Natural killer cell treated with Interleukin-12 subunit alpha and Interleukin-12 subunit beta and Interleukin-15 and Interleukin-18, amount 100 ng/mL, for 72 hours (primary cell): ENCODE measurements around the gene MYH9. TPM values are rescaled to one million over a fixed set of nuclear protein-coding genes. Genes with fewer than 3 reads are reported as not detected.

Experiments
- ATAC-seq, 2 donors: fragments of 150-1000 bp; cut with Tn5 transposase in 1 of 2; sonication (Bioruptor Pico), chemical (Tn5 transposase) in 1 of 2; 2 replicates each; pipeline ENCODE4 v1.10.0; 2021
- DNase-seq: peaks from one replicate; pipeline ENCODE4 v3.0.0; 2022; ENCODE audit warnings: low spot score
- H3K27ac Mint-ChIP-seq, 2 donors: 1 replicate in 1 of 2; 2 replicates in 1 of 2; pipeline ENCODE4 v1.8.0; 2022; ENCODE audit warnings: mixed read lengths in 2 of 2, mild to moderate bottlenecking in 1 of 2, moderate library complexity in 1 of 2
- H3K27me3 Mint-ChIP-seq, 2 donors: 1 replicate in 1 of 2; 2 replicates in 1 of 2; pipeline ENCODE4 v1.8.0; 2022; ENCODE audit warnings: mixed read lengths in 2 of 2
- H3K36me3 Mint-ChIP-seq: one replicate; pipeline ENCODE4 v1.8.0; 2022; ENCODE audit warnings: mixed read lengths
- H3K4me1 Mint-ChIP-seq, 2 donors: 1 replicate in 1 of 2; 2 replicates in 1 of 2; pipeline ENCODE4 v1.8.0; 2022; ENCODE audit warnings: low read depth in 2 of 2, mixed read lengths in 2 of 2, mild to moderate bottlenecking in 1 of 2
- H3K4me3 Mint-ChIP-seq: one replicate; pipeline ENCODE4 v1.8.0; 2022; ENCODE audit warnings: mixed read lengths
- H3K9me3 Mint-ChIP-seq: 2 replicates; pipeline ENCODE4 v1.8.0; 2022; ENCODE audit warnings: mixed read lengths
- total RNA-seq, 2 donors: library from RNA; stranded (reverse); gene quantifications; one replicate each; pipeline ENCODE4 v1.2.3, GENCODE V29; 2022

Gene MYH9
- total RNA-seq, 2 donors from 2014 or later = 623 to 642 TPM

- peaks cover 53 to 58% of the 10 kb centered on the region in 2 donors for H3K4me1 Mint-ChIP-seq
- peak overlapping the region; percentile 27 for H3K4me3 Mint-ChIP-seq
- ATAC-seq (peak in 1 of 2 donors; percentile 52), DNase-seq (no peak)
- H3K9me3 Mint-ChIP-seq = no peaks in the 10 kb centered on the region
- H3K36me3 Mint-ChIP-seq = peaks cover 4% of the 10 kb centered on the region
- H3K27me3 Mint-ChIP-seq = no peaks in the 10 kb centered on the region
- peak overlapping the region; percentile 76 to 83 for H3K27ac Mint-ChIP-seq
Observed at GRCh38 chr22:36350751-36351594, 36.8 kb downstream of the MYH9 start.

- ATAC-seq = no peak
- no peaks in the 10 kb centered on the region for H3K27me3 Mint-ChIP-seq
- peak overlapping the region; percentile 57 to 59 for H3K27ac Mint-ChIP-seq
- peaks cover 41 to 47% of the 10 kb centered on the region in 2 donors for H3K4me1 Mint-ChIP-seq
- DNase-seq = no peak
- peaks cover 5% of the 10 kb centered on the region for H3K36me3 Mint-ChIP-seq
- no peaks in the 10 kb centered on the region for H3K9me3 Mint-ChIP-seq
- H3K4me3 Mint-ChIP-seq = no peak overlapping the region
Observed at GRCh38 chr22:36349726-36350125, 38.0 kb downstream of the MYH9 start.

GRCh38 chr22:36348760-36349159 is 39.0 kb downstream of the MYH9 start:
- H3K27ac Mint-ChIP-seq = peak overlapping the region; percentile 57 to 59
- peaks cover 42 to 47% of the 10 kb centered on the region in 2 donors for H3K4me1 Mint-ChIP-seq
- H3K9me3 Mint-ChIP-seq = no peaks in the 10 kb centered on the region
- H3K36me3 Mint-ChIP-seq = peaks cover 9% of the 10 kb centered on the region
- DNase-seq (no peak), ATAC-seq (no peak)
- H3K4me3 Mint-ChIP-seq = no peak overlapping the region
- H3K27me3 Mint-ChIP-seq = no peaks in the 10 kb centered on the region

DNA sequence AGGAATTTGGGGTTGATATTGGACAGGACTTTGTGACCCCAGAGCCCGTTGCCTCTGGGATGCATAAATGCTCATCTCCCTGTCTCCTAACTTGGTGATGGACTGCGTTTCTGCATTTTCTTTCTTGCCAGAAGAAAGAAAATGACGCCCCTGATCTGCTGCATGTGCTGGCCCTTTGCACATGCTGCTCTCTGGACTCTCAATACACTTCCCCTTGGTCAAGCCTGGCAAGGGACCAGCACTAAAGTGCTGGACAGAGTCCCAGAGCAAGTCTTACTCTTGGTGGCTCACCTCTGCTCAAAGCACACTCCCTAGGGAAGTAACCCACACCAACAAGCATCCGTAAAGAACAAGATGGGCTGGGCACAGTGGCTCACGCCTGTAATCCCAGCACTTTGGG is 40.7 kb downstream of the MYH9 start:
- Mint-ChIP-seq H3K27ac (peak overlapping the region; percentile 51 to 59), H3K36me3 (peaks cover 11% of the 10 kb centered on the region), H3K4me1 (peaks cover 46 to 48% of the 10 kb centered on the region in 2 donors)

GRCh38 chr22:36344106-36344827 is 43.5 kb downstream of the MYH9 start:
- peak overlapping the region; percentile 69 to 76 for H3K27ac Mint-ChIP-seq
- H3K36me3 Mint-ChIP-seq = peaks cover 31% of the 10 kb centered on the region
- H3K4me3 Mint-ChIP-seq = peak overlapping the region; percentile 38
- ATAC-seq (no peak), DNase-seq (no peak)
- H3K27me3 Mint-ChIP-seq = no peaks in the 10 kb centered on the region
- no peaks in the 10 kb centered on the region for H3K9me3 Mint-ChIP-seq
- H3K4me1 Mint-ChIP-seq = peaks cover 48 to 55% of the 10 kb centered on the region in 2 donors

More for the DNA sequence above, 40.7 kb downstream of the MYH9 start:
- H3K27me3 Mint-ChIP-seq = no peaks in the 10 kb centered on the region
- no peaks in the 10 kb centered on the region for H3K9me3 Mint-ChIP-seq
- ATAC-seq (no peak), DNase-seq (no peak)
- H3K4me3 Mint-ChIP-seq = no peak overlapping the region

DNA sequence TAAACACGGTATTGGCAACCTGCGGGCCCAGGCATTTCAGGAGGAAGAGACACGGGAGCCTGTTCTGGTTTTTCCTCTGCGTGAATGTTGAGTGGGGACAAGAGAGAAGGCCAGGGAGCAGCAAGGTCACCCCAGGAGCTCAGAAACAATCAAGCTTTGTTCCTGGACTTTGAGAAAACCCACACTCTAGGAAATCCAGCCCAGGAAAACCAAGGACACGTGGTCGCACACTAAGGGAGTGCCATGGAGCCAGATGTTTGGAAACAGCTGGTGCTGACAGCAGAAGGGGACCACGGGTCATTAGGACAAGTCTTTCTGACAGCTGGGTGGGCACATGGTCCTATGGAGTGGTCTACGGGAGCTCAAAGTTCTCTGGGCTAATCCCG is 44.1 kb downstream of the MYH9 start:
- peaks cover 47 to 54% of the 10 kb centered on the region in 2 donors for H3K4me1 Mint-ChIP-seq
- ATAC-seq = no peak
- no peaks in the 10 kb centered on the region for H3K9me3 Mint-ChIP-seq
- no peak for DNase-seq
- H3K4me3 Mint-ChIP-seq = no peak overlapping the region
- H3K27me3 Mint-ChIP-seq = no peaks in the 10 kb centered on the region
- peaks cover 34% of the 10 kb centered on the region for H3K36me3 Mint-ChIP-seq
- H3K27ac Mint-ChIP-seq = peak overlapping the region; percentile 69 to 76

DNA sequence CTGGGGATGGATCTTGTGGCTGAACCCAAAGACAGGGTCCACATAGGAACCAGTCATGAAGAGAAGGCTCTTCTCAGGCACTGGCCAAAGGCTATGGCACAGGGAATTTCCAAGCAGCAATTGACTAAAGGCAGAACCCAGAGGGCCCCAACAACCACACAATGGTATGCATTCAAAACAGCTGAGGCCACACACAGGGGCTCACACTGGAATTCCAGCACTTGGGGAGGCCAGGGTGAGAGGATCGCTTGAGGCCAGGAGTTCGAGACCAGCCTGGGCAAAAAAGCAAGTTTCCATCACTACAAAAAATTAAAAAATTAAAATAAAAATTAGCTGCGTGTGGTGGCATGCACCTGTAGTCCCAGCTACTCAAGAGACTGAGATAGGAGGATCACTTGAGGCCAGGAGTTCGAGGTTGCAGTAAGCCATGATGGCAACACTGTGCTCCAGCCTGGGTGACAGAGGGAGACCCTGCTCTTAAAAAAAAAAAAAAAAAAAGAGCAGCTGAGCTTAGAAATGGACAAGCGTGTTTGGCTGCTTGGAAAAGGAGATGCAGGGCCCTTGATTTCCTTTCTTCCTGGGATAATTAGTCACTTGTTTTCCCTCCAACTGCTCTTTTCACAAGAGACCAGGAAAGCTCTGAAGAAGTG is 44.6 kb downstream of the MYH9 start:
- Mint-ChIP-seq H3K4me3 (no peak overlapping the region), H3K27ac (peak overlapping the region; percentile 69 to 76), H3K27me3 (no peaks in the 10 kb centered on the region), H3K9me3 (no peaks in the 10 kb centered on the region), H3K4me1 (peaks cover 47 to 54% of the 10 kb centered on the region in 2 donors), H3K36me3 (peaks cover 34% of the 10 kb centered on the region)
- DNase-seq (no peak), ATAC-seq (no peak)

GRCh38 chr22:36341640-36342041 is 46.1 kb downstream of the MYH9 start:
- no peaks in the 10 kb centered on the region for H3K27me3 Mint-ChIP-seq
- peak overlapping the region; percentile 69 to 73 for H3K27ac Mint-ChIP-seq
- no peak overlapping the region for H3K4me3 Mint-ChIP-seq
- H3K4me1 Mint-ChIP-seq = peaks cover 53 to 58% of the 10 kb centered on the region in 2 donors
- no peak for DNase-seq
- H3K36me3 Mint-ChIP-seq = peaks cover 37% of the 10 kb centered on the region
- ATAC-seq = no peak
- H3K9me3 Mint-ChIP-seq = no peaks in the 10 kb centered on the region

GRCh38 chr22:36340621-36341020 is 47.1 kb downstream of the MYH9 start:
- H3K27me3 Mint-ChIP-seq = no peaks in the 10 kb centered on the region
- peaks cover 41% of the 10 kb centered on the region for H3K36me3 Mint-ChIP-seq
- H3K9me3 Mint-ChIP-seq = no peaks in the 10 kb centered on the region
- H3K4me1 Mint-ChIP-seq = peaks cover 58 to 65% of the 10 kb centered on the region in 2 donors
- no peak for ATAC-seq
- peak overlapping the region; percentile 69 to 73 for H3K27ac Mint-ChIP-seq
- peak overlapping the region; percentile 38 for H3K4me3 Mint-ChIP-seq
- DNase-seq = no peak

DNA sequence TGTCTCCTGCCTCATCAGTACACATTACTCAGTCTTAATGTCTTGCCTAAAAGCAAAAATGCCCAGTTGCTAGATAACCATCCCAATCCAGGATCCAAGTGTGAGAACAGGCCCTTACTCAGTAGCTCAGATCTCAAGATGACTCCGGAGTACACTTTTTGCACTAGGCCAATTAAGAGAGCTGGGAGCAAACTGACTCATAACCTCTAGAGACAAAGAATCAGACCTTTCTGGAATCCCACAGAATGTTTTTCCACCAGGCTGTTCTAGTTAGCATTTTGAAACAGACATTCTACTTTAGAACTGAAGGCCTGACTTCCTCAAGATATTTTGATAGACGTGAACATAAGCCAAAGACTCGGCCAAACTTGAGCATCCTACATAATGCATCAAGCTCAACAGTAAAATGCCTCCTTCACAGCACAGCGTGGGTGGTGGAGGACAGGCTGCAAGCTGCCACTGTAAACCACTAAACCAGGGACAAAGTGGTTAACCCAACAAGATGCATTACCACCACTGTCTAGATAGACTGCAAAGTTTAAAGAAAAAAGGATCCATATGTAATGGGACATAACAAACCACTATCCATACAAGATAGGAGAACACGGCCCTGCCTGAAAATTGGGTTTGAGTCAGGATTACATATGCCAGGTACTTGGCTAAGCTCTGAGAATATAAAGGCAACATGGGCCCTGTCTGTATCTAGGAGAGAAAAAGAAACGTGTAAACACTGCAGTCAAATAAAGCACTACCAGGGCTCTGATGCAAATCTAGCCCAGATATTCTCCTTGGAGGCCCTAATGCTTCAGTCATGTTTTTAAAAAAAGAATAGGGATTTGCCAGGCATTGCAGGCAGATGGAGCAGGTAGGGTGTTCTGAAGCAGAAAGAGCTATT is 48.3 kb downstream of the MYH9 start:
- Mint-ChIP-seq H3K4me1 (peaks cover 66 to 72% of the 10 kb centered on the region in 2 donors), H3K27me3 (no peaks in the 10 kb centered on the region), H3K27ac (peak overlapping the region; percentile 69 to 73), H3K4me3 (peak overlapping the region; percentile 32), H3K9me3 (no peaks in the 10 kb centered on the region), H3K36me3 (peaks cover 37% of the 10 kb centered on the region)
- no peak for ATAC-seq
- no peak for DNase-seq

DNA sequence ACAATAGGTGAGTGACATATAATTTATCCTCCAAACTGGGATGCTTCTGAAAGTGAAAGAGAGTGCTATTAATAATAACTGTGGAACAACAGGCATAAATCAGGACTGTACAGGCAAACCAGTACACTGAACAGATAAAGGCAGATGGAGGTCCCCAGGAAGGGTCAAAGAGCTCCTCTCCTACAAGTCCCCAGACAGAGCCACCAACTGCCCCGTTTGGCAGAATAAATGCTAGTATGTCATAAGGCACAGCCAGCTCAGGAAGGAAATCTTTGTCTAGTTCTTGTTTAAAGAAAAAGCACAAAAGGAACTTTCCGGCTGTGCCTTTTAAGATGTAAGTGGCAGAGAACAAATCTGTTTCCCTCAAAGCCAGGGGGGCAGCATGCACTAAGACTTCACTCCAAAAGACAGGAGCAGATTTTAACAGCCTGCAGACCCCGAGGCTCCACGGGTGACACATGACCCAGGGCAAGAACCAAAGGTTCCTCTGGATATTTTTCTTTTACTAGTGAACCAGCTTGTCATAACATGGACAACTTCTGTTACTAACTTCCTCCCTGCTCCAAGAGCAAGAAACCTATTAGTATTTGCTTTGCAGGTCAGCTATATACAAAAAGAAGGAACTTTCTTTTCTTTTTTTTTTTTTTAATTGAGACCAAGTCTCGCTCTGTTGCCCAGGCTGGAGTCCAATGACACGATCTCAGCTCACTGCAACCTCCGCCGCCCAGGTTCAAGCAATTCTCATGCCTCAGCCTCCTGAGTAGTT is 50.2 kb downstream of the MYH9 start:
- peak overlapping the region; percentile 99 to 100 for H3K27ac Mint-ChIP-seq
- DNase-seq (no peak), ATAC-seq (no peak)
- H3K36me3 Mint-ChIP-seq = peaks cover 37% of the 10 kb centered on the region
- H3K4me1 Mint-ChIP-seq = peaks cover 67 to 77% of the 10 kb centered on the region in 2 donors
- no peaks in the 10 kb centered on the region for H3K9me3 Mint-ChIP-seq
- H3K27me3 Mint-ChIP-seq = no peaks in the 10 kb centered on the region
- H3K4me3 Mint-ChIP-seq = peak overlapping the region; percentile 30
